HG03196 (cell line): ENCODE measurements around the gene RIPOR3.

Experiments used
- ATAC-seq: cut with Tn5 transposase; IDR thresholded peaks from one replicate; pipeline ENCODE4 v1.9.1; 2021; ENCODE audit not compliant: unreplicated experiment

The RIPOR3 gene

DNA sequence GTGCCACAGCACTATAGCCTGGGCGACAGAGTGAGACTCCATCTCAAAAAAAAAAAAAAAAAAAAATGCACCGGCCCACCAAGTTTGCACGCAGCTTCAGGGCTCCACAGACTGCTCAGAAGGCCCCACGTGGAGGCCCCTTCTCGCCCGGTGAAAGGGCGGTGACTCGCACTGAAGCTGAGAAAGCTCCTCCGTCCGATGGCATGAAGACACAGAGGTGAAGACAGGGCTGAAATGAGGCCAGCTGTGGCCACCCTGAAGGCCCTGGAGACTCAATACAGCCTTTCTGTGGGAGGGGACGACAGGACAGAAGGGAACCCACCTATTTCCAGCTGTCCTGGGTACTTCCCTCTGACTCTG, 97.1 kb downstream of the RIPOR3 start:
- ATAC-seq = no peak

GRCh38 chr20:50593005-50593335, 98.4 kb downstream of the RIPOR3 start:
- no peak for ATAC-seq

DNA sequence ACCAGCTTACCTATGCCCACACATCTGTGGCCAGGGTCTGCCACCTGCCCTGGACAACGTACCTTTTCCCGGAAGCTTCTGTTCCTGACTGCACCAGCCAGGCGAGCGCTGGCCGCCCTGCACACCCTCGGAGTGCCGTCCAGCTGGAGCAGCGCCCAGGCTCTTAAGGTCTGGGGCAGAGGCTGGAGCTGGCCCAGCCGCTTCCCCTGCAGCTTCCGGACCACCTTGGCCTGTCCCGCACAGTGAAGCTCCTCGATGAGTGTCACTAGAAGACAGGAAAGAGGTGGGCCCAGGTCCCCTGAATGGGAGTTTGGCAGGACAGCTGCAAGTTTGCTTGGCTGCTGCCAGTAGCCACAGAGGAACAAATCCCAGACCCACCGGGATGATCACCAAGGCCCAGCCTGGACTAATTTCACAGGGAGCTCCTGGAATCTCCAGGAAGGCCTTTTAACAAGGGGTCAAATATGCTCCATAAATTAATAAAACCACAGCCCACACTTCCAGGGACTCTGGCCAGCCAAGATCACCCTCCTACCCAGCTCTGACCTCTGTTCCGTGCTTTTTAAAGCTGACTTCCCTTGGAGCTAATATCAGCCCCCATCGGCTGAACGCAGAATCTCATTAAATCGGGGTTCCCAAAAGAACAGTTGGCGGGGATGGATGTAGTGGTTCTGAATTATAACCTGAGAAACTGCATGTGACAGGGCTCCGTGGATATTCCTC, 98.9 kb downstream of the RIPOR3 start:
- ATAC-seq = no peak

DNA sequence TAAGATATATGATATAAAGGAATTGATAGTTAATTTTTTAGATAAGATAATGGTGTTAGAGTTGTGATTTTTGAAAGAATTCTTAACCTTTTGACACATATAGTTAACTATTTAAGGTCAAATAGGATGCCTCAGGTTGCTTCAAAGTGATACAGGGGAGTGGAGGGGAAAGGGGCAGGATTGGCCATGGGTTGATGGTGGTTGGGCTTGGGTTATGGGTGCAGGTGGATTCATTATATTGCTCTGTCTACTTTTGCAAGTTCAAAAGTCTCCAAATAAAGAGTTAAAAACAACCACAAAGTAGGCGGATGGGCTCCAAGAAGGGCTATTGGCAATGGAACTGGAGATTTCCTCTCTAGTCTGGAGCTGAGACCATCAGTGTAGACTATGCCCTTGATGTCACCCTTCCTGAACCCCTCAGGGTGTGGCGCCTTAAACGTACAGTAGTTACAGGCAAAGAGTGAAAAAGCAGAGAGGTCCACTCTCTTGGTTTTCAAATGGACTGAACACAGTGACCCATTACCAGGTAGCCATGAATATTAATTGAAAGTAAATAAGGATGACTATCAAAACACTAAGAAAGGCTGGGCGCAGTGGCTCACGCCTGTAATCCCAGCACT, 100.0 kb downstream of the RIPOR3 start:
- no peak for ATAC-seq

- ATAC-seq = no peak
Observed at GRCh38 chr20:50590348-50590664, 101.0 kb downstream of the RIPOR3 start.

- no peak for ATAC-seq
Observed at GRCh38 chr20:50589548-50590347, 101.6 kb downstream of the RIPOR3 start.

- ATAC-seq = no peak
Observed at GRCh38 chr20:50588034-50588736, 103.2 kb downstream of the RIPOR3 start.

DNA sequence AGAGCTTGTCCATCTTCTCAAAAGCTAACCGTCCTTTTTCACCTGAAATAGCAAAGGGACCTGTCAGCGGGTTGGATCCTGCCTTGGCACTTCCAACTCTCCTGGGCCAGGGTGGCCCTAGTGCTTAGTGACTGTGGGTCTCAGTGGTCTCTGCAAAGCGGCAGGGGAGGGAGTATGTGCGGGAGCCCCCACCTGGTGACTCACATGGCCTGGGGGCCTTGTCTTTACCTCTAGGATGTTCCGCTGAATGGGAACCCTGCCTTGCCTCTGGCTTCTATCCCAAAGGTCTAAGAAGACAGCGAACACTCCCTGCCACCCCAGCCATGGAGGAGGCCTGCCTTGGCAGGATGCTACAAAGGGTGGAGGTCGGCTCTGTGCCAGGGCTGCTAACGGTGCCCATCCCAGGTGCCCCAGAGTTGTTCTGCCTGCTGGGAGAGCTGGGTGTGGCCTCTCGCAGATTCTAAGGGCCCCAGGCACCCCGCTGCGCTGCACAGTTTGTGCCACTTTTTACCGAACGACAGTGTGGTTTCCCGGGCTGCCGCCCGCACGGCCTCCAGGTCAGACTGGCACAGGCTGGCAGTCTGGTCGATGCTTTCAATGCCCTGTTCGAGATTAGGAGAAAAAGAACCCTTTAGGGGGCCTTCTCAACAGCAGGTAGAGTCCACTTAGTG, 103.9 kb downstream of the RIPOR3 start:
- ATAC-seq = no peak

- ATAC-seq = no peak
Observed at GRCh38 chr20:50586531-50587232, 104.7 kb downstream of the RIPOR3 start.

GRCh38 chr20:50585678-50586077, 105.7 kb downstream of the RIPOR3 start:
- no peak for ATAC-seq

GRCh38 chr20:50585214-50585613, 106.1 kb downstream of the RIPOR3 start:
- no peak for ATAC-seq

DNA sequence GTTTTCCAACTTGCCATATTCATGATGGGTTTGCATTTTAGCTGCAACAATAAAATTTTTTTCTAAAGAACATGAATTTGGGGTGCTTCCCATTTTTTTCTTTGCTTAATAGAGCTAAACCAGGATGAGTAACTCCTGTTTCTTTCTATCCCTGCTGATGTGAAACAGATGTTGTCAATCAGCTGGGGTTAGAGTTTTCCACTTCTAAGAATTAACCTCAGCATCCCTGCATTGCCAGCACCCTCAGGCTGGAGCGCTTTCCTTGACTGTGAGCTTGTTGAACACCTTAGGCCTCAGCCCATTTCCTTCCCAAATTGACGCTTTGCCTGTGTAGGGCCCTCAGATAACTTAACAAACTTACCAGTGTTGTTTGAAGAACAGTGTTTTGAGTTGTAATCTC, 106.7 kb downstream of the RIPOR3 start:
- no peak for ATAC-seq

DNA sequence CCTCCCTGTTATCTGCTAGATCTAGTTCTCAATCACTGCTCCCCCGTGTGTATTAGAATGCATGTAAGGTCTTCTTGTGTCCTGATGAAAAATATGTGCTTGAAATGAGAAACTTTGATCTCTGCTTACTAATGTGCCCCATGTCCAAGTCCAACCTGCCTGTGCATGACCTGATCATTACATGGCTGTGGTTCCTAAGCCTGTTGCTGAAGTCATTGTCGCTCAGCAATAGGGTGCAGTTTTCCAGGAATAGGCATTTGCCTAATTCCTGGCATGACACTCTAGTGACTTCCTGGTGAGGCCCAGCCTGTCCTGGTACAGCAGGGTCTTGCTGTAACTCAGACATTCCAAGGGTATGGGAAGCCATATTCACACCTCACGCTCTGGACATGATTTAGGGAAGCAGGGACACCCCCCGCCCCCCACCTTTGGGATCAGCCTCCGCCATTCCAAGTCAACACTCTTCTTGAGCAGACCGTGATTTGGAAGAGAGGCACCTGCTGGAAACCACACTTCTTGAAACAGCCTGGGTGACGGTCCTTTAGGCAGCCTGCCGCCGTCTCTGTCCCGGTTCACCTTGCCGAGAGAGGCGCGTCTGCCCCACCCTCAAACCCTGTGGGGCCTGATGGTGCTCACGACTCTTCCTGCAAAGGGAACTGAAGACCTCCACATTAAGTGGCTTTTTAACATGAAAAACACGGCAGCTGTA, 107.7 kb downstream of the RIPOR3 start:
- ATAC-seq = no peak

- no peak for ATAC-seq
Observed at GRCh38 chr20:50582591-50583234, 108.6 kb downstream of the RIPOR3 start.

DNA sequence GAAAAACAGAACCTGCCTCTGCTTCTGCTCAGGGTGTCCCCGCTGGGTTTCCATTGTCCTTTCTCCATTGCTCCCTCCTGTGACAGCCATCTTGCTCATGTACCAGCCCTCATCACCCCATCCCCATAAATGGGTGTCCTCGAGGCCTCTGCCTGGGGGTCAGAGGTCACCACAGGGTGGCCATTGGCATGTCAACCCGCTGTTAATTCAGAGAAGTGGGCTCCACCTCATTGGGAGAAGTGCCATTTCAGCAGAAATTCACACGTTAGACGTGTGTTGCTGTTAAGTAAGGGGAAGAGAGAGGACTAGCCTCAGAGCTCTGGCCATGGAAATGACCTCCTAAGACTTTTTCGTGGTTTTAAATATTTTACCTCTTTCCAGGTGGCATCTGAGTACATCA, 109.2 kb downstream of the RIPOR3 start:
- no peak for ATAC-seq

- ATAC-seq = no peak
Observed at GRCh38 chr20:50580842-50581544, 110.3 kb downstream of the RIPOR3 start.

GRCh38 chr20:50580016-50580747, 111.2 kb downstream of the RIPOR3 start:
- ATAC-seq = no peak

DNA sequence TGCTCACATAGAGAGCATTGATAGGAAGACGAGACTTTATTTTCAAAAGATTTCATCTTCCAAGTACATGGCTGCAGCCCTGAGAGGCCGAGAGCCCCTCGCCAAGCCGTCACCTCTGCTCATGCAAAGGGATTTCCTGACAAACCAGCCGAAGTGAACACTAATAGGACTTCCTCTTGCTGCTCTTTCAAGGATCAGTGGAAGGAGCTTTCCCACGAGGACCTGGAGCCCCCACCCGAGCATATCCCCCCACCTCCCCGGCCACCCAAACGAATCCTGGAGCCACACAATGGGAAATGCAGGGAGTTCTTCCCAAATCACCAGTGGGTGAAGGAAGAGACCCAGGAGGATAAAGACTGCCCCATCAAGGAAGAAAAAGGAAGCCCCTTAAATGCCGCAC, 111.8 kb downstream of the RIPOR3 start:
- no peak for ATAC-seq
